ENCODE data around the gene ZNF432. TPM values are rescaled to one million over a fixed set of nuclear protein-coding genes. Genes with fewer than 3 reads are reported as not detected.

Gene ZNF432
- 2.9 and 3.9 TPM in 2 replicates for polyA plus RNA-seq (2012; rRNA removed)
- polyA plus RNA-seq (2012; cell fraction: cytosol; rRNA removed): 1.6 and 1.7 TPM in 2 replicates
- 12.1 and 17.4 TPM in 2 replicates for polyA plus RNA-seq (2012; cell fraction: nucleus; rRNA removed)

DNA sequence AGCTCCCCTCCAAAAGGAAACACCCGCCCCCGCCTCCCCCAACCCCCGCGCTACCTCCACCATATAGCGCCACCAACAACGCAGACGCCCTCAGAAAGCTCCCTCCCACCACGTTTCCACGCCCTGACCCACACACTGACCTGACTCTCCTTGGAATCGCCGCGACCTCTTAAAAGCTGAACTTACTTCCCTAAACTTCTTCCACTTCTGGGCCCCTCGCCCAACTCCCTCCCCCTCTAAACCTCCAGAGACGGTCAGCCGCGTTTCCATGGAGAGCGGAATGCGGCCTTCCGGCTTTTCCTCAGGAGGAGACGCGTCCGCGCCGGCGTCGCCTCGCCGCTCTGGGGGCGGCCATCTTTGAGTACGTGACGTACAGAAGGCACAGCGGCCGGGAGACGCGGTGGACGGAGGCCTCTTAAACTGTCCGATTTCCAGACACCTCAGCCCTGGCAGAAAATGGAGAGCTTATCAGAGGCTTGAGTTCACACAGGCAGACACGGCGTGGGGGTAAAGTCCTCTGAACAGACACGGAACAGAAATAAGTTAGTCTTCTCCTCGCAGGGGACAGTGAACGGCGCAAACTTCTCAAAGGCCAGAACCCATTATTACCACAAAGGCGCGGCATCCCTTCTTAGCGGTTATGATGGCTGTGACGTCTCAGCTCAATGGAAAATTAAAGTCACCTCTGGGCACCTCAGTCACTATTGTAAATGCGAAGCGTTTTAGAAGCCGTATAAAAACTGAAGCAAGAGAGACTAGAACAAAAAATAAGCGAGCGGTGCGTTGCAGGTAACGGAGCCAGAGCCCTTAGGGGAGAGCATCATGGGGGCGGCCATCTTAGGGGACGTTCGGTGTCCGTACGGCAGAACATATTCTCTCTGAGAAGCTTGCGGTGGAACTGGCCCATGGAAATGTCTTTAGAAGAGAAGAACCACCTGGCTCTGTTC, at the start of gene ZNF432:
ZNF432 (minus strand) TSS at position 284 of the 947 bp plus-strand sequence. CDS start 1,970 bp downstream, outside the sequence.
- peak; percentile 83 for DNase-seq
- Histone ChIP-seq H3K27me3 (ENCODE audit: insufficient read depth) (no peaks in the 10 kb centered on the region), H3K9me3 (peaks cover 12% of the 10 kb centered on the region; the same call in 1 of the 2 replicates), H3K36me3 (replicated peaks in 1 of 2; ENCODE audit: control insufficient read depth in 1 of 2, insufficient read depth in 2 of 2, low read length in 1 of 2) (peaks cover 25 to 41% of the 10 kb centered on the region in 2 experiments), H3F3A (replicated peaks; ENCODE audit: insufficient read depth) (peaks cover 10% of the 10 kb centered on the region), H3K4me1 (ENCODE audit: control insufficient read depth in 1 of 2, insufficient read depth in 2 of 2, low read depth in 1 of 2, low read length in 1 of 2) (no peaks in the 10 kb centered on the region; a peak in 1 of 4 replicates), H3K79me2 (ENCODE audit: insufficient read depth) (peaks cover 21% of the 10 kb centered on the region), H3K4me2 (peak within 1 kb of the TSS; percentile 71), H3K27ac (ENCODE audit: low read depth in 2 of 2, low read length in 1 of 2) (peak within 1 kb of the TSS; percentile 86 to 96), H3K9me2 (no peaks in the 10 kb centered on the region), H4K20me1 (ENCODE audit: insufficient read depth) (no peaks in the 10 kb centered on the region), H3K4me3 (ENCODE audit: low read depth in 2 of 2, low read length in 1 of 2) (peak within 1 kb of the TSS; percentile 73 to 83), H3K9ac (peak within 1 kb of the TSS; percentile 81), H2AFZ (ENCODE audit: low read depth) (peak within 1 kb of the TSS; percentile 82)
- POLR2A ChIA-PET: interaction anchor here (1.5 kb wide), 1 partner anchor 21 kb away, joined by 7 read pairs; the partner anchor contains the start of gene ZNF614
- CTCF ChIA-PET: interaction anchor here (1.1 to 1.2 kb wide), 2 partner anchors 11 to 21 kb away, joined by 3 read pairs; partner anchors contain the start of gene ZNF614
- whole genome bisulfite sequencing (ENCODE audit: low lambda C conversion rate): 1% methylated on average over 56 of the region's 60 CpGs
- no peak for TF ChIP-seq RXRA (IDR thresholded peaks at IDR 0.05; ENCODE audit: borderline replicate concordance, low read depth)
- peak; percentile 8; the same call in 1 of the 2 replicates for TF ChIP-seq TCF12 (IDR thresholded peaks at IDR 0.05)
- TF ChIP-seq EP300 (IDR thresholded peaks at IDR 0.05; ENCODE audit: borderline replicate concordance in 1 of 2, low read depth in 1 of 2, low read length in 1 of 2): no peak; a peak in 1 of 4 replicates
- TF ChIP-seq EZH2phosphoT487 (IDR thresholded peaks at IDR 0.05; ENCODE audit: borderline replicate concordance, low read depth): no peak
- TF ChIP-seq, protein P1, sequence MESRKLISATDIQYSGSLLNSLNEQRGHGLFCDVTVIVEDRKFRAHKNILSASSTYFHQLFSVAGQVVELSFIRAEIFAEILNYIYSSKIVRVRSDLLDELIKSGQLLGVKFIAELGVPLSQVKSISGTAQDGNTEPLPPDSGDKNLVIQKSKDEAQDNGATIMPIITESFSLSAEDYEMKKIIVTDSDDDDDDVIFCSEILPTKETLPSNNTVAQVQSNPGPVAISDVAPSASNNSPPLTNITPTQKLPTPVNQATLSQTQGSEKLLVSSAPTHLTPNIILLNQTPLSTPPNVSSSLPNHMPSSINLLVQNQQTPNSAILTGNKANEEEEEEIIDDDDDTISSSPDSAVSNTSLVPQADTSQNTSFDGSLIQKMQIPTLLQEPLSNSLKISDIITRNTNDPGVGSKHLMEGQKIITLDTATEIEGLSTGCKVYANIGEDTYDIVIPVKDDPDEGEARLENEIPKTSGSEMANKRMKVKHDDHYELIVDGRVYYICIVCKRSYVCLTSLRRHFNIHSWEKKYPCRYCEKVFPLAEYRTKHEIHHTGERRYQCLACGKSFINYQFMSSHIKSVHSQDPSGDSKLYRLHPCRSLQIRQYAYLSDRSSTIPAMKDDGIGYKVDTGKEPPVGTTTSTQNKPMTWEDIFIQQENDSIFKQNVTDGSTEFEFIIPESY (IDR thresholded peaks at IDR 0.05; ENCODE audit: borderline replicate concordance, low read depth): no peak
- TF ChIP-seq MAX (IDR thresholded peaks at IDR 0.05; ENCODE audit: low read depth): peak; percentile 55; the same call in 1 of the 2 replicates
- TF ChIP-seq PBX3 (IDR thresholded peaks at IDR 0.05): no peak
- peak; percentile 64 for TF ChIP-seq GABPA (IDR thresholded peaks at IDR 0.05; ENCODE audit: low read depth)
- TF ChIP-seq, protein P2, sequence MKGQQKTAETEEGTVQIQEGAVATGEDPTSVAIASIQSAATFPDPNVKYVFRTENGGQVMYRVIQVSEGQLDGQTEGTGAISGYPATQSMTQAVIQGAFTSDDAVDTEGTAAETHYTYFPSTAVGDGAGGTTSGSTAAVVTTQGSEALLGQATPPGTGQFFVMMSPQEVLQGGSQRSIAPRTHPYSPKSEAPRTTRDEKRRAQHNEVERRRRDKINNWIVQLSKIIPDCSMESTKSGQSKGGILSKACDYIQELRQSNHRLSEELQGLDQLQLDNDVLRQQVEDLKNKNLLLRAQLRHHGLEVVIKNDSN (IDR thresholded peaks at IDR 0.05; ENCODE audit: borderline replicate concordance, low read depth): no peak
- no peak; the same call in 1 of the 2 replicates for TF ChIP-seq MXI1 (IDR thresholded peaks at IDR 0.05; ENCODE audit: low read depth, low read length)
- no peak for TF ChIP-seq REST (IDR thresholded peaks at IDR 0.05; ENCODE audit: low read depth, low read length)
- no peak; the same call in 1 of the 2 replicates for TF ChIP-seq SIN3A (IDR thresholded peaks at IDR 0.05; ENCODE audit: borderline replicate concordance, low read depth, low read length)
- TF ChIP-seq MEF2A (IDR thresholded peaks at IDR 0.05; ENCODE audit: borderline replicate concordance, low read depth): no peak
- TF ChIP-seq RCOR1 (IDR thresholded peaks at IDR 0.05; ENCODE audit: low read length): no peak
- peak; percentile 95 for TF ChIP-seq YY1 (IDR thresholded peaks at IDR 0.05; ENCODE audit: low read depth)
- TF ChIP-seq, protein P3, sequence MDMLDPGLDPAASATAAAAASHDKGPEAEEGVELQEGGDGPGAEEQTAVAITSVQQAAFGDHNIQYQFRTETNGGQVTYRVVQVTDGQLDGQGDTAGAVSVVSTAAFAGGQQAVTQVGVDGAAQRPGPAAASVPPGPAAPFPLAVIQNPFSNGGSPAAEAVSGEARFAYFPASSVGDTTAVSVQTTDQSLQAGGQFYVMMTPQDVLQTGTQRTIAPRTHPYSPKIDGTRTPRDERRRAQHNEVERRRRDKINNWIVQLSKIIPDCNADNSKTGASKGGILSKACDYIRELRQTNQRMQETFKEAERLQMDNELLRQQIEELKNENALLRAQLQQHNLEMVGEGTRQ (IDR thresholded peaks at IDR 0.05; ENCODE audit: borderline replicate concordance, low read depth, low read length): no peak
- peak; percentile 54 for TF ChIP-seq CHD2 (IDR thresholded peaks at IDR 0.05; ENCODE audit: low read length, partially characterized antibody)
- no peak for TF ChIP-seq FOSL2 (IDR thresholded peaks at IDR 0.05; ENCODE audit: borderline replicate concordance, low read depth)
- TF ChIP-seq POLR2AphosphoS5 (IDR thresholded peaks at IDR 0.05; ENCODE audit: low read depth, low read length): peak; percentile 50; the same call in 1 of the 2 replicates
- no peak for TF ChIP-seq NFIC (IDR thresholded peaks at IDR 0.05; ENCODE audit: borderline replicate concordance)
- peak; percentile 92 for TF ChIP-seq ELF1 (IDR thresholded peaks at IDR 0.05)
- no peak for TF ChIP-seq FOXM1 (IDR thresholded peaks at IDR 0.05; ENCODE audit: low read depth)
- TF ChIP-seq RAD21 (IDR thresholded peaks at IDR 0.05; ENCODE audit: low read length): no peak
